ENCODE results near the gene MYO18B.

Gene MYO18B

GRCh38 chr22:25777870-25778269 is 35.9 kb downstream of the MYO18B start:
- no peak for DNase-seq

GRCh38 chr22:25779426-25779825 is 37.4 kb downstream of the MYO18B start:
- DNase-seq, result no peak

DNA sequence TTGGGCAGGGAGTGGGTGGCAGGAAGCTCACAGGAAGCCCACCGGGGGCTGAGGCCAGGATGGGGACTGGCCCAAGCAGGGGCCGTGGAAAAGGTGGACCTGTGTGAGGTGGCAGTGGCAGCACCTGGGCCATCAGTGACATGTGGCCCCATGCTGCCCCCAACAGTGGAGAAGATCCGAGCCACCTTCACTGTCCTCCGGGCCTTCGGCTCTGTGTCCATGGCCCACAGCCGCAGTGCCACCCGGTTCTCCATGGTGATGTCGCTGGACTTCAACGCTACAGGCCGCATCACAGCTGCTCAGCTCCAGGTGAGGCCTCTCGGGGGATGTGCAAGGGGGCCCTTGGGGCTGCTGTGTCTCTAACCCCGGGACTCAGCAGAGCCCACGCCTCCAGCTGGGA is 37.9 kb downstream of the MYO18B start:
- DNase-seq, result no peak

GRCh38 chr22:25780673-25781072 is 38.7 kb downstream of the MYO18B start:
- no peak for DNase-seq

DNA sequence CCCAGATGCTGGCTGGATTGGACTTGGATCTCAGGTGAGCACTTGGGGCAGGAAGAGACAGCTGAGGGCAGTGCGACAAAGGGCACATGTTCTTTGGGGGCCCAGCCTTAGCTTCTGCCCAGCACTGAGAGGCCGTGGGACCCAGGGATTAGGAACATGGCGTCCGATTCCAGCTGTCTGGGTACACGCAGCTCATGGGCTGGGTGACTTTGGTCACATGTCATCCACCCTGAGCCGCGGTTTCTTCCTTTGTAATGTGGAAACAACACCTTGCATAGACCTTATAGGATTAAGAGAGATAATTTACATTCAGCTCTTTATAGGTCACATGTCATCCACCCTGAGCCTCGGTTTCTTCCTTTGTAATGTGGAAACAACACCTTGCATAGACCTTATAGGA is 39.8 kb downstream of the MYO18B start:
- no peak for DNase-seq

GRCh38 chr22:25782831-25783230 is 40.8 kb downstream of the MYO18B start:
- no peak for DNase-seq

DNA sequence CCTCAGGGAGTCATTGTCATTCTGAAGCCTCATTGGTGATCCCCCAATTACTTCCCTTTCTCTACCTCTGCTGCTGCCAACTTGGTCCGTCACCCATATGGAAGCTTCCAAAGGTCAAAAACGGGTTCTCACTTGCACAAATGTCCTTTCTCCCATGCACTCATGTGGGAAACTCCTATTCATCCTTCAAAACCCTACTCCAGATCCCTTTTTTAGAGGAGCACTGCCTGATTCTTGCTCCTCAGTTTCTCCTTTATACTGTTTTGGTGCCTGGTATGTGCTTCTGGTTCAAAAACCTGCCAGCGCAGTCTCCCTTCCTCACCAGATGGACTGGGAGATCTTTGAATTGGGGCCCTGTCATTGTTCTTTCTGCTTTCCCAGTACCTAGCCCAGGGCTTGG is 41.9 kb downstream of the MYO18B start:
- no peak for DNase-seq

DNA sequence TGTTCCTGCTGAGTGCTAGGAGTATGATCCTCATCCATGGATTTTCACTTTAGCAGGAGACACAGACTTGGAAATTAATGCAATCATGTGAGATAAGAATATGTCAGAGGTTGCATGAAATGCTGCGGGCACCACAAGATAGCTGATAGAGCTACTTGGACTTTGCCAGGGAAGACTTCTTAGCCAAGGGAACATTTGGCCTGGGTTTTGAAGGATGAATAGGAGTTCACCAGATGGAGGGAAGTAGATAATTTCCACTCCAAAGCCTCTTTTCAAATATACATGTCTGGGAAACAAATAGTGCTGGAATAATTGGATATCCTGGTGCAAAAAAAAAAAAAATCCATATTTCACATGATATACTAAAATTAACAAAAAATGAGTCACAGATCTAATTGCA is 44.2 kb downstream of the MYO18B start:
- DNase-seq, result no peak

GRCh38 chr22:25791556-25791955 is 49.6 kb downstream of the MYO18B start:
- no peak for DNase-seq

GRCh38 chr22:25795478-25795877 is 53.5 kb downstream of the MYO18B start:
- no peak for DNase-seq

GRCh38 chr22:25797498-25798290 is 55.7 kb downstream of the MYO18B start:
- no peak for DNase-seq

DNA sequence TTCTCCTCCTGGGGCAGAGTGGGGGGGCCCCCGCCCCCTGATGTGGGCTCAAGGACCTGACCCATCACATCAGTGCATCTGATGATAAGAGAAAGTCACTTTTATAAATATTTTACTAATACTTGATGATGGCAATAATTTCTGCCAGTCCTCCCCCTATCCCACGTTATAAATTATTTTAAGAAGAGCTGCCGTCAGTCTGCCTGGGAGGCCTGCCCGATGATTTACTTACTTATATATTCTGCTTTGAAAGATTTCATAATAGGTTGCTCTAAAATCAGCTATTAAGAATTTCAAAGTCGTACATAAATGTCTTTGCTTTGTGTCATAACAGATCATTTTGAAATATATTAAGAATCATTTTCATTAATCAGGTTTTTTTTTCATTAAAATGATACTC is 58.8 kb downstream of the MYO18B start:
- no peak for DNase-seq

- no peak for DNase-seq
These were observed 60.0 kb downstream of the MYO18B start for GRCh38 chr22:25802018-25802417.

- no peak for DNase-seq
These were observed 62.7 kb downstream of the MYO18B start for GRCh38 chr22:25804676-25805075.

DNA sequence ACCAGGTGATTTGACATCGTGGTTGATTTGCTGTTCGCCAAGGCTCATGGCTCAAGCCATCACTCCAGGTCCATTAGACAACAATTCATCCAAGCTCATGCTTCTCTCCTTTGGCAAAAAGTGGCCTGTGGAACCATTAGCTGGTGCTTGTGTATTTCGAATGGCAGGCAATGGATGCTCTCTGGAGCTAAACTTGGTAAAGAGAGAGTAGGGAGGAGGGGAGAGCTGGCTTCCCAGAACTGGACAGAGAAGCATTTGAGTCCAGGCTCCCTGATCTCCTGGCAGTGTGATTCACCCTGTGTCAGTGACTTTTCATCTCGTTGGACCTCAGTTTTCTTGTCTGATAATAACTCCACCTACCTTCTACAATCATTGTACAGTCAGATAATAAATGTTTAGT is 64.6 kb downstream of the MYO18B start:
- no peak for DNase-seq

- no peak for DNase-seq
These were observed 72.7 kb downstream of the MYO18B start for GRCh38 chr22:25814685-25815084.

DNA sequence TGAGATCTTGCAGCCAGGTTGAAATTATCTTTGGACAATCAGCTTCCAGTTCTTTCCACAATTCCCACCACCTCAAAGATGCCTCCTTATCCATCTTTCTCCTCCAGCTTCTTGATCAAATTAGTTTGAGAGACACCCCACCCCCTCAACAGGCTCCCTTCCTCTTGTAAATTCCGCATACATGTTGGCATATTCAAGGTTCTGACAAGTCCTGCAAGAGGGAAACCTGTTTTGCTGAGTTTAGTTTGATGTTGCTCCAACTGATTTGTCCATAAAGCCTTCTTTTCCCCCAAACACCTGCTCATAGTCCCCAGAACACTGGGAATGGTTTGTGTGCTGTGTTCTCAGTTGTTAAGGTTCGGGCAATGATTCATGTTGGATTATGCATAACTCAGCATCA is 73.6 kb downstream of the MYO18B start:
- no peak for DNase-seq

GRCh38 chr22:25816522-25817059 is 74.6 kb downstream of the MYO18B start:
- no peak for DNase-seq

DNA sequence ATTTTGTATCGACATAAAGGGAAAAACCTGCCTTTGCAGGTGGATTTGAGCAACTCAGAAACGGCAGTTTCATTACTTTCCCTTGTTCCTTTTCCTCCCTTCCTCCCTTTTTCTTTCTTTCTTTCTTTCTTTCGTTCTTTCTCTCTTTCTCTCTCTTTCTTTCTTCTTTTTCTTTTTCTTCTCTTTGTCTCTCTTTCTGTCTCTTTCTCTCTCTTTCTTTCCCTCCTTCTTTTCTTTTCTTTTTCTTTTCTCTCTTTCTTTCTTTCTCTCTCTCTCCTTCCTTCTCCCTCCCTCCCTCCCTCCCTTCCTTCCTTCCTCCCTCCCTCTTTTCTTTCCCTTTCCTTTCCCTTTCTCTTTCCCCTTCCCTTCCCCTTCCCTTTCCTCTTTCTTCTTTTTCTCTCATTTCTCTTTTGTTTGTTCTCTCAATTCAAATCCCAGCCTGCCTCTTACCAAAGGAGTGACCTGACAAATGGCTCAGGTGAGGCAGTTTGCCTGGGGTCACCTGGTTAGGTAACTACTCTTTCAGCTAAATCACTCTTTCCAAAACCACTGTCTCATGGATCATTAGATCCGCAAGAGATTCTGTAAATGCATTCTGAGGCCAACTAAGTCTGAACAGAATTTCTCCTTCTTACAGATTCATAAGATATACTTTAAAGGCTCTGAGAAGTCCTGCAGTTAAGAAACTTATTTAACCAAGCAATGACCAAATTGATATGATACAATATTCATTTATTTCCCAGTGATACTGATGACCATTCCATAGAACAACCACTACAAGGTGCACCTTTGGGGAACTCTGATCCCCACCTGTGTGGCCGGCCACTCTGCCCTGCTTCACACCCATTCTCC is 75.3 kb downstream of the MYO18B start:
- no peak for DNase-seq

- no peak for DNase-seq
These were observed 76.6 kb downstream of the MYO18B start for GRCh38 chr22:25818541-25818940.

DNA sequence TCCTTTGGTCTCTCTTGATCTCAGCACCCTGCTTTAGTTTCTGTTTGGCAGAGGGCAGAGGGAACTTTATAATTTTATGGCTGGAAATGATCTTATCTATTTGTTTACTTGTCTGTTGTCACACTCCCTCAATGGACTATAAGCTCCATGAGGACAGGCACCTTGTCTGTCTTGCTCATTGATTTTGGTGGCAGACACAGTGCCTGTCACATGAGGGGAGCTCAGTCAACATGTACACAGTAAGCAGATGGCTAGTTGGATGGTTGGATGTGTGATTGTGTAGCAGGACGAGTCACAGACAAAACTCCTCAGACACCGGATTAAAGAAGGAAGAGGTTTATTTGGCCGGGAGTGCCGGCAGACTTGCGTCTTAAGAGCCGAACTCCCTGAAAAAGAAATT is 80.4 kb downstream of the MYO18B start:
- DNase-seq, result no peak

DNA sequence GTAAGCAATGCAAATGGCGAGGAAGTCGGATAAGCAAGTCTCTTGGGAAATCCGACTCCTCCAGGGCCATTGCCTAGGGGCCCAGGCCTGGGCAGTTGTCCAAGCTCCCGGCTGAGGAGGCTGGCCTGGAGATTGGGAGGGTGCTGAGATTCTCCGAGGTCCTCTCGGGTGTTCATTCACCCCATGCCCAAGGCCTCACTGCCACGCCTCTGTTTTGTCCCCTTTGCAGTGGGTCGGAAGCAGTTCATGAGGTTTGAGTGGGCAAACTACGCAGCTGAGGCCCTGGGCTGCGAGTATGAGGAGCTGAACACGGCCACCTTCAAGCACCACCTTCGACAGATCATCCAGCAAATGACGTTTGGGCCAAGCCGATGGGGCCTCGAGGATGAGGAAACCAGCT is 81.3 kb downstream of the MYO18B start:
- DNase-seq, result no peak

DNA sequence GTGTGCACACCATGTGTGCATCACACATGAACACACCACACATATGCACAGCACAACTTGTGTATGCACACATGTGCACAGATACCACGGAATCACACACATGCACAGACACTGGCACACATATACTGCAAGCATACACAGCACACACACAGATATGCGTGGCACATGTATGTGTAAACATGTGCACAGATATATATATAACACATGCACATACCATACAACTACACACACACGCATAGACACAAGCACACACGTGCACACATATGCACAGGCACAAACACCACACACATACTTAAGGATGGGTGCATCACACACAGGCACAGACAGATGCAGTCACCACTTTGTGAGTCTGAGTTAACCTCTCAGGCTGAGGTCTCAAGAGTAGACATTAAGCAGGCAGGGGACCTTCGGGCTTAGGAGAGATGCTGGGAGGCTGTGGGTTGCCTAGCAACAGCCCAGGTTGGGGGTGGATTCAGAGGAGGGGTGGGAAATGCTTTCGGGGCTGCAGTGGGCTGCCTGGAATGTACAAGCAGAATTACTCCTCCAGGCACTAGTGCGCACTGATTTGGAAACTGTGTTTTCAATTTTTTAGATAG is 82.9 kb downstream of the MYO18B start:
- DNase-seq, result no peak

DNA sequence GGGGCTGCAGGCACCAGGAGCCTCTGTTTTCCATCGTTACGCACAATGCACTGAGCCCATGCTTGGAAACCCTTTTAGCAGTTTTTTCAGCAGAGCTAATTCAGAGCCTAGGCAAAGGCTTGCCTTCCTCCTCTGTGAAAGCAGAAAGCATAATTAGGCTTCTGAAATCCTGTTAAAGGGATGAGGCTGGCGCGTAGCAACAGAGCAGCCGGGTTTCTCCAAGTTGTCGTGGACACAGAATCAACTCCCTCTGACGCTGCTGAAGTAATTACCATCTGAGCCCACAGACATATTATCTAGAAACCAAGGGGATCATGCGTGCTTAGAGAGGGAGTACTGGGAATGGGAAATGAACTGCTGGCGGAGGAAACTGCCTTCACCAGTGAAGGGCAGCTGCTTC is 85.4 kb downstream of the MYO18B start:
- DNase-seq, result no peak

Data from NCI-H187 treated with DMSO at 0.1 percent for 48 hours (cell line).